Astrocyte of the hippocampus (primary cell): Measurements from ENCODE around the gene MSH6.

ENCODE experiments used
- DNase-seq: peaks from one replicate; pipeline ENCODE4 v3.0.0; 2011; ENCODE audit warnings: low read depth, low spot score

MSH6 gene

GRCh38 chr2:47844162-47844561 lies 61.2 kb downstream of the MSH6 start:
- no peak for DNase-seq

GRCh38 chr2:47849368-47849767 lies 66.4 kb downstream of the MSH6 start:
- DNase-seq = no peak

- DNase-seq = no peak
Observed at GRCh38 chr2:47850198-47850597, 67.3 kb downstream of the MSH6 start.

- DNase-seq = peak; percentile 30
Observed at GRCh38 chr2:47853067-47853777, 70.3 kb downstream of the MSH6 start.
